HepG2 (cell line): ENCODE results near the gene SERTAD1. TPM values are rescaled to one million over a fixed set of nuclear protein-coding genes. Genes with fewer than 3 reads are reported as not detected.
A peak's percentile ranks its signal among the peaks of the same experiment; 100 is the strongest.

Experiments
- DR1 ChIP-seq: sonication (generic); formaldehyde crosslinking; IDR thresholded peaks from 2 replicates; pipeline ENCODE4 v1.8.0; 2021; ENCODE audit warnings: mild to moderate bottlenecking, missing genetic modification reagents, inconsistent platforms
- FOXA1 ChIP-seq, 2 experiments: fragments of 450-650 bp in 1 of 2; sonication (generic) in 1 of 2; formaldehyde crosslinking in 1 of 2; IDR thresholded peaks; 2 replicates each; pipeline versions ENCODE4 v1.4.0 to v1.6.1; 2016 to 2020; ENCODE audit warnings: missing genetic modification reagents in 1 of 2
- HOXA3 ChIP-seq: sonication (generic); formaldehyde crosslinking; IDR thresholded peaks from 2 replicates; pipeline ENCODE4 v1.5.0; 2020; ENCODE audit warnings: missing genetic modification reagents
- JARID2 ChIP-seq: sonication (generic); formaldehyde crosslinking; IDR thresholded peaks from 2 replicates; pipeline ENCODE4 v1.8.1; 2023; ENCODE audit warnings: missing genetic modification reagents, inconsistent platforms; ENCODE audit not compliant: insufficient replicate concordance
- KIAA2018 ChIP-seq: sonication (generic); formaldehyde crosslinking; IDR thresholded peaks from 2 replicates; pipeline ENCODE4 v1.5.0; 2020; ENCODE audit warnings: mild to moderate bottlenecking, missing genetic modification reagents, borderline replicate concordance
- KLF16 ChIP-seq, 2 experiments: sonication (generic) in 1 of 2; formaldehyde crosslinking in 1 of 2; IDR thresholded peaks; 2 replicates each; pipeline versions ENCODE4 v1.6.1 to v1.8.0; 2016 to 2023; ENCODE audit warnings: missing genetic modification reagents in 2 of 2, missing compliant biosample characterization in 1 of 2
- SALL2 ChIP-seq: sonication (generic); formaldehyde crosslinking; IDR thresholded peaks from 2 replicates; pipeline ENCODE4 v1.8.1; 2023; ENCODE audit warnings: mild to moderate bottlenecking, missing genetic modification reagents, inconsistent platforms
- ZBTB49 ChIP-seq: sonication (generic); formaldehyde crosslinking; IDR thresholded peaks from 2 replicates; pipeline ENCODE4 v1.4.0; 2020; ENCODE audit warnings: missing genetic modification reagents, borderline replicate concordance
- ZBTB8A ChIP-seq: sonication (generic); formaldehyde crosslinking; IDR thresholded peaks from 2 replicates; pipeline ENCODE4 v1.4.0; 2020; ENCODE audit warnings: mild to moderate bottlenecking, low read depth, missing genetic modification reagents, borderline replicate concordance
- ZFY ChIP-seq: sonication (generic); formaldehyde crosslinking; IDR thresholded peaks from 2 replicates; pipeline ENCODE4 v1.4.0; 2020; ENCODE audit warnings: missing genetic modification reagents
- ZNF292 ChIP-seq: sonication (generic); formaldehyde crosslinking; IDR thresholded peaks from 2 replicates; pipeline ENCODE4 v1.8.1; 2022; ENCODE audit warnings: mild to moderate bottlenecking, low read depth, missing genetic modification reagents, borderline replicate concordance
- ZNF326 ChIP-seq: sonication (generic); formaldehyde crosslinking; IDR thresholded peaks from 2 replicates; pipeline ENCODE4 v1.4.0; 2020; ENCODE audit warnings: missing genetic modification reagents, borderline replicate concordance
- ZNF629 ChIP-seq: sonication (generic); formaldehyde crosslinking; conservative IDR thresholded peaks from 2 replicates; pipeline ENCODE4 v1.5.0; 2020; ENCODE audit warnings: missing genetic modification reagents
- ZNF790 ChIP-seq: sonication (generic); formaldehyde crosslinking; IDR thresholded peaks from 2 replicates; pipeline ENCODE4 v1.8.0; 2022; ENCODE audit warnings: missing genetic modification reagents, mild to moderate bottlenecking, borderline replicate concordance
- ZNF792 ChIP-seq: IDR thresholded peaks from 2 replicates; pipeline ENCODE4 v1.6.1; 2016
- ZNF878 ChIP-seq: sonication (generic); formaldehyde crosslinking; IDR thresholded peaks from 2 replicates; pipeline ENCODE4 v1.8.1; 2023; ENCODE audit warnings: mild to moderate bottlenecking, missing genetic modification reagents, moderate library complexity
- polyA plus RNA-seq, 8 experiments: library from polyadenylated mRNA; depleted of rRNA in 3 of 8; stranded (reverse) in 7 of 8; unstranded in 1 of 8; fragments of >200 nt; fragmentation: Illumina TruSeq in 4 of 8; extraction: Trizol in 4 of 8; gene quantifications; 2 replicates each; pipeline versions ENCODE4 v1.2.1 to v1.2.3, GENCODE V29; 2011 to 2016; ENCODE audit warnings: low read depth in 4 of 8, missing spikeins in 1 of 8, mixed read lengths in 1 of 8; ENCODE audit not compliant: insufficient read depth in 1 of 8
- total RNA-seq, 5 experiments: library from RNA; depleted of rRNA; stranded (reverse); fragments of >200 nt; fragmentation: Illumina TruSeq; extraction: Trizol; gene quantifications; 2 replicates each; pipeline ENCODE4 v1.2.3, GENCODE V29; 2016; ENCODE audit warnings: low read depth in 1 of 5
- TF ChIP-seq, protein P1 (sequence below): IDR thresholded peaks from 2 replicates; pipeline ENCODE4 v1.6.1; 2016; ENCODE audit warnings: missing compliant biosample characterization, missing genetic modification reagents, borderline replicate concordance

The SERTAD1 gene
- total and polyA plus RNA-seq, 2 of the 13 experiments (the other 11 are each of a cell fraction or from before 2014, with no cell fraction given): 4.3 to 4.5 TPM

DNA sequence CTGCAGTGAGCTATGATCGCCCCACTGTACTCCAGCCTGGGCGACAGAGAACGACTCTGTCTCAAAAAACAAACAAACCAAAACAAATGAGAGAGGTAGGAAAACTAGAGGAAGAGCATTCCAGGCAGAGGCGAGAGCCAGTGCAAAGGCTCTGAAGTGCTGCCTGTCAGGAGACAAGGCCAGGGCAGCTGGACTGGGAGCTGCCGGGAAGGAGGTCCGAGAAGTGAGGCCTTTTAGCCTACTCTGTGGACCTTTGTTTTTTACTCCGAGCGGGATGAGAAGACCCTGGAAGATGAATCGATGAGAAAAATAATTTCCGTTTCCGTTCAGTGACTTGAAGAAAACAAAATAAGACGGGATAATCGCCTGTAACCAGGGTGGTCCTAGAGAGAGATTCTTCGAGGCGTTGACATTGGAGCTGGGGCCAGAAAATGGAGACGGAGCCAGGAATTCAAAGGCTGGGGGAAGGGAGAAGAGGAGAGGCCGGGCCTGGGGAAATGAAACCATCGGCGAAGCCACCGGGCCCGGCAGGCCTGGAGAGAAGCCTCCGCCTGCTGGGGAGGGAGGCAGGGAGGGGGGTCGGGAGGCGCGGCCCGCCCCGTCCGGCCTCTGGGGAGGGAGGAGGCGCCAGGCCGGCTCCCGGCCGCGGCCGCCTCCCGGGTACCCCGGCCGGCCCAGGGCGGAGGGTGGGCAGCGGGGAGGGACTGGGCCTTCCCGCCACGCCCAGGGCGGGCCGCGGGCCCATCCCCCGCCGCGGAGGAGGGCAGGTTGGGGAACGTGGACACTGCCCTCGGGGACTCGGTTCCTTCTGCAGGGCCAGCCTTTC lies 7.8 kb upstream of the SERTAD1 start (continued):
- TF ChIP-seq ZBTB49: no peak
- TF ChIP-seq SALL2 (CRISPR knock-in tag): no peak
- no peak; a peak in 1 of 4 replicates for TF ChIP-seq KLF16 (CRISPR knock-in tag; IDR thresholded peaks at IDR 0.05)
- TF ChIP-seq ZFY (CRISPR knock-in tag): peak; percentile 59
- 0 out of 2 replicates have a peak, but pooled peaks have one; percentile 25 for TF ChIP-seq ZNF790 (CRISPR knock-in tag)
- no peak for TF ChIP-seq KIAA2018 (CRISPR knock-in tag)
- TF ChIP-seq ZNF326 (CRISPR knock-in tag): no peak
- TF ChIP-seq, protein P1, sequence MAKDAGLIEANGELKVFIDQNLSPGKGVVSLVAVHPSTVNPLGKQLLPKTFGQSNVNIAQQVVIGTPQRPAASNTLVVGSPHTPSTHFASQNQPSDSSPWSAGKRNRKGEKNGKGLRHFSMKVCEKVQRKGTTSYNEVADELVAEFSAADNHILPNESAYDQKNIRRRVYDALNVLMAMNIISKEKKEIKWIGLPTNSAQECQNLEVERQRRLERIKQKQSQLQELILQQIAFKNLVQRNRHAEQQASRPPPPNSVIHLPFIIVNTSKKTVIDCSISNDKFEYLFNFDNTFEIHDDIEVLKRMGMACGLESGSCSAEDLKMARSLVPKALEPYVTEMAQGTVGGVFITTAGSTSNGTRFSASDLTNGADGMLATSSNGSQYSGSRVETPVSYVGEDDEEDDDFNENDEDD: peak; percentile 82; the same call in 1 of the 2 replicates
- peak; percentile 63; the same call in 1 of the 2 replicates for TF ChIP-seq ZNF792 (CRISPR knock-in tag)
- TF ChIP-seq ZBTB8A (CRISPR knock-in tag): no peak
- 0 out of 2 replicates have a peak, but pooled peaks have one; percentile 35 for TF ChIP-seq DR1
- TF ChIP-seq FOXA1 (IDR thresholded peaks at IDR 0.05): no peak
- TF ChIP-seq FOXA1 (CRISPR knock-in tag; IDR thresholded peaks at IDR 0.05): no peak
- no peak; the same call in 1 of the 2 replicates for TF ChIP-seq ZNF629 (CRISPR knock-in tag)
- TF ChIP-seq ZNF292 (CRISPR knock-in tag): no peak
- TF ChIP-seq JARID2 (CRISPR knock-in tag): no peak
- no peak; the same call in none of the 2 replicates for TF ChIP-seq HOXA3 (CRISPR knock-in tag)
- TF ChIP-seq ZNF878 (CRISPR knock-in tag): 0 out of 2 replicates have a peak, but pooled peaks have one; percentile 9
